Glutamatergic neuron (in vitro differentiated cells): ENCODE results near the gene ZNF862. TPM values are rescaled to one million over a fixed set of nuclear protein-coding genes. Genes with fewer than 3 reads are reported as not detected.
A peak's percentile ranks its signal among the peaks of the same experiment; 100 is the strongest.

Experiments
- DNase-seq: peaks from one replicate; pipeline ENCODE4 v3.0.0; 2022
- H3K27ac Mint-ChIP-seq: one replicate; pipeline ENCODE4 v1.8.0; 2020; ENCODE audit warnings: mild to moderate bottlenecking, mixed read lengths, inconsistent platforms; ENCODE audit not compliant: unreplicated experiment
- H3K27me3 Mint-ChIP-seq: one replicate; pipeline ENCODE4 v1.8.0; 2020; ENCODE audit warnings: mild to moderate bottlenecking, moderate library complexity, mixed read lengths, inconsistent platforms; ENCODE audit not compliant: unreplicated experiment
- H3K36me3 Mint-ChIP-seq: one replicate; pipeline ENCODE4 v1.8.0; 2020; ENCODE audit warnings: mild to moderate bottlenecking, mixed read lengths, inconsistent platforms; ENCODE audit not compliant: unreplicated experiment
- H3K4me1 Mint-ChIP-seq: one replicate; pipeline ENCODE4 v1.8.0; 2020; ENCODE audit warnings: mild to moderate bottlenecking, low read depth, mixed read lengths, inconsistent platforms; ENCODE audit not compliant: unreplicated experiment
- H3K4me3 Mint-ChIP-seq: one replicate; pipeline ENCODE4 v1.8.0; 2020; ENCODE audit warnings: mild to moderate bottlenecking, mixed read lengths, inconsistent platforms; ENCODE audit not compliant: unreplicated experiment
- H3K9me3 Mint-ChIP-seq: one replicate; pipeline ENCODE4 v1.8.0; 2020; ENCODE audit warnings: mild to moderate bottlenecking, moderate library complexity, mixed read lengths, inconsistent platforms; ENCODE audit not compliant: unreplicated experiment
- CTCF ChIP-seq: fragments of 200-600 bp; sonication (generic); IDR thresholded peaks from one replicate; pipeline ENCODE4 v1.5.0; 2021; ENCODE audit not compliant: partially characterized antibody, unreplicated experiment
- total RNA-seq: library from RNA; stranded (reverse); fragmentation: NEBNext Ultra II Directional; extraction: Animal tissue kit (Norgen Biotek cat#: 25700); gene quantifications from one replicate; pipeline ENCODE4 v1.2.1, GENCODE V29; 2021; ENCODE audit not compliant: unreplicated experiment

ZNF862 gene
- total RNA-seq, 1 donor from 2014 or later: 12.9 TPM

- no peak for DNase-seq
- Mint-ChIP-seq H3K4me1 (peaks cover 3% of the 10 kb centered on the region), H3K9me3 (no peaks in the 10 kb centered on the region), H3K4me3 (no peak overlapping the region), H3K27me3 (peaks cover 5% of the 10 kb centered on the region), H3K36me3 (no peaks in the 10 kb centered on the region), H3K27ac (no peak overlapping the region)
- TF ChIP-seq CTCF: no peak
Measured at GRCh38 chr7:149859876-149860275, 21.7 kb downstream of the ZNF862 start.

- Mint-ChIP-seq H3K4me3 (no peak overlapping the region), H3K27ac (no peak overlapping the region), H3K27me3 (peaks cover 5% of the 10 kb centered on the region), H3K36me3 (no peaks in the 10 kb centered on the region), H3K9me3 (no peaks in the 10 kb centered on the region), H3K4me1 (peaks cover 3% of the 10 kb centered on the region)
- peak; percentile 73 for TF ChIP-seq CTCF
- DNase-seq: peak; percentile 53
Measured at GRCh38 chr7:149860821-149861727, 22.9 kb downstream of the ZNF862 start.

- Mint-ChIP-seq H3K27ac (no peak overlapping the region), H3K27me3 (peaks cover 5% of the 10 kb centered on the region), H3K9me3 (no peaks in the 10 kb centered on the region), H3K4me1 (peaks cover 1% of the 10 kb centered on the region), H3K36me3 (no peaks in the 10 kb centered on the region), H3K4me3 (no peak overlapping the region)
- TF ChIP-seq CTCF: peak; percentile 1
- no peak for DNase-seq
Measured at GRCh38 chr7:149861728-149862045, 23.5 kb downstream of the ZNF862 start.

GRCh38 chr7:149862156-149862555 lies 24.0 kb downstream of the ZNF862 start:
- DNase-seq: no peak
- Mint-ChIP-seq H3K4me1 (no peaks in the 10 kb centered on the region), H3K36me3 (no peaks in the 10 kb centered on the region), H3K4me3 (no peak overlapping the region), H3K27me3 (peaks cover 5% of the 10 kb centered on the region), H3K27ac (no peak overlapping the region), H3K9me3 (no peaks in the 10 kb centered on the region)
- TF ChIP-seq CTCF: no peak

GRCh38 chr7:149863500-149863899 lies 25.3 kb downstream of the ZNF862 start:
- Mint-ChIP-seq H3K27me3 (peaks cover 2% of the 10 kb centered on the region), H3K4me1 (peaks cover 3% of the 10 kb centered on the region), H3K36me3 (no peaks in the 10 kb centered on the region), H3K27ac (no peak overlapping the region), H3K9me3 (no peaks in the 10 kb centered on the region), H3K4me3 (no peak overlapping the region)
- no peak for DNase-seq
- TF ChIP-seq CTCF: no peak
